KMS-11 (cell line): Measurements from ENCODE around the gene GRSF1.

Experiments used
- H2AFZ ChIP-seq: fragments of 200-600 bp; sonication (generic); 2 replicates; pipeline ENCODE4 v1.6.1; 2016; ENCODE audit warnings: antibody characterized with exemption, mixed run types, low read depth
- H3K27ac ChIP-seq: fragments of 200-600 bp; sonication (generic); 2 replicates; pipeline ENCODE4 v1.6.1; 2016; ENCODE audit warnings: mild to moderate bottlenecking, mixed run types
- H3K27me3 ChIP-seq: fragments of 200-600 bp; sonication (generic); 2 replicates; pipeline ENCODE4 v1.6.1; 2017; ENCODE audit warnings: mild to moderate bottlenecking, low read depth, mixed run types, moderate library complexity; ENCODE audit not compliant: insufficient read depth
- H3K36me3 ChIP-seq: fragments of 200-600 bp; sonication (generic); 2 replicates; pipeline ENCODE4 v1.6.1; 2017; ENCODE audit warnings: mild to moderate bottlenecking, mixed run types; ENCODE audit not compliant: insufficient read depth
- H3K4me1 ChIP-seq: fragments of 200-600 bp; sonication (generic); 2 replicates; pipeline ENCODE4 v1.6.1; 2016; ENCODE audit warnings: mild to moderate bottlenecking, low read depth, mixed run types; ENCODE audit not compliant: poor library complexity, severe bottlenecking
- H3K4me2 ChIP-seq: fragments of 200-600 bp; sonication (generic); 2 replicates; pipeline ENCODE4 v1.7.0; 2016; ENCODE audit warnings: mild to moderate bottlenecking, mixed run types
- H3K4me3 ChIP-seq: fragments of 200-600 bp; sonication (generic); IDR thresholded peaks from 2 replicates; pipeline ENCODE4 v1.6.1; 2017; ENCODE audit warnings: low read depth, low read length, mixed read lengths; ENCODE audit not compliant: insufficient read depth
- H3K79me2 ChIP-seq: fragments of 200-600 bp; sonication (generic); 2 replicates; pipeline ENCODE4 v1.6.1; 2016; ENCODE audit warnings: low read depth, mixed run types; ENCODE audit not compliant: insufficient read depth
- H3K9ac ChIP-seq: fragments of 200-600 bp; sonication (generic); 2 replicates; pipeline ENCODE4 v1.6.1; 2016; ENCODE audit warnings: mild to moderate bottlenecking, mixed run types
- H4K20me1 ChIP-seq: fragments of 200-600 bp; sonication (generic); 2 replicates; pipeline ENCODE4 v1.6.1; 2016; ENCODE audit warnings: mild to moderate bottlenecking, mixed run types; ENCODE audit not compliant: insufficient read depth
- CTCF ChIP-seq: fragments of 200-600 bp; sonication (generic); conservative IDR thresholded peaks from 2 replicates; pipeline ENCODE4 v1.6.1; 2017; ENCODE audit warnings: low read depth, mild to moderate bottlenecking, antibody characterized with exemption, low read length, moderate library complexity, mixed read lengths

The GRSF1 gene

DNA sequence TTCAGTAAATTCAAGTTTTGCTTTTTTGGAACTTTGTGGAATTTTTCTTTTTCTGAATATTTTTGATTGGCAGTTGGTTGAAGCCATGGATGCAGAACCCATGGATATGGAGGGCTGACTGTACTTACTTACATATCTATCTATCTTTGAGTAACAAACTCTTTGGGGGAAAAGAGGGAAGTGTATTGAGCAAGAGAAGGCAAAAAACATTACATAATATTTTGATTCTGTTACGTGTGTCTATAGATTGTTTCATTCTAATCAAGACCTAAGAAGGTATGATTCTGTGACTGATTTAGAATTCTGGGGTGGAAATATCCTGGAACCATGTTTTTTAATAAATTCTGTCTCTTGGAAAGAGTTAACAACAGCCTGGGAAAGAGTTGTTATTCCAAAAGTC, 31.5 kb downstream of the GRSF1 start:
- Histone ChIP-seq H4K20me1 (no peaks in the 10 kb centered on the region), H2AFZ (no peak overlapping the region), H3K4me3 (no peak overlapping the region), H3K27me3 (no peaks in the 10 kb centered on the region), H3K79me2 (no peaks in the 10 kb centered on the region), H3K9ac (no peak overlapping the region), H3K36me3 (no peaks in the 10 kb centered on the region), H3K4me1 (no peaks in the 10 kb centered on the region), H3K4me2 (no peak overlapping the region), H3K27ac (no peak overlapping the region)
- no peak for TF ChIP-seq CTCF

- no peaks in the 10 kb centered on the region for H3K27me3 ChIP-seq
- H3K4me1 ChIP-seq, result no peaks in the 10 kb centered on the region
- H3K79me2 ChIP-seq, result no peaks in the 10 kb centered on the region
- no peak overlapping the region for H3K4me3 ChIP-seq
- no peak overlapping the region for H2AFZ ChIP-seq
- no peak overlapping the region for H3K27ac ChIP-seq
- H3K4me2 ChIP-seq, result no peak overlapping the region
- TF ChIP-seq CTCF, result no peak
- H3K9ac ChIP-seq, result no peak overlapping the region
- no peaks in the 10 kb centered on the region for H3K36me3 ChIP-seq
- no peaks in the 10 kb centered on the region for H4K20me1 ChIP-seq
Measured at GRCh38 chr4:70802928-70803580, 36.6 kb downstream of the GRSF1 start.

DNA sequence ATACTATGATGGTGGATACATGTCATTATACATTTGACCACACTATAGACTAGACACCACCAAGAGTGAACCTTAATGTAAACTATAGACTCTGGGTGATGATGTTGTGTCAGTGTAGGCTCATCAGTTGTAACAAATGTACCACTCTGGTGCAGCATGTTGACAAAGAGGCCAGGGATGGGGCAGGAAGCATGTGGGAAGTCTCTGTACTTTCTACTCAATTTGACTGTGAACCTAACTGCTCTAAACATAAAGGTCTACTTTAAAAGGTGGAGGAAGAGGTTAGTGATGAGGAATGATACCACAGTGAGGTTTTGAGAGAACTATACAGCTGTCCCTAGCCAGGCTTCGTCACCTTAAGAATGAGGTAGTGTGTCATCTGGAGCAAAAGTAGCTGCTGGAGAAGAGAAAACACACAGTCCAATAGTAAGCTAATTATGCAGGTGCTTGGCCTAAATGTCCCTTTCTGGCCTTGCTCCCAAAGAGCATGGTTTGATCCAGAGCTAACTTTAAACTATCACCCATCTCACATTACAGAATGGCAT, 38.4 kb downstream of the GRSF1 start:
- TF ChIP-seq CTCF, result no peak
- Histone ChIP-seq H3K36me3 (no peaks in the 10 kb centered on the region), H4K20me1 (no peaks in the 10 kb centered on the region), H3K4me2 (no peak overlapping the region), H3K27ac (no peak overlapping the region), H3K4me3 (no peak overlapping the region), H3K9ac (no peak overlapping the region), H3K79me2 (no peaks in the 10 kb centered on the region), H3K4me1 (no peaks in the 10 kb centered on the region), H3K27me3 (no peaks in the 10 kb centered on the region), H2AFZ (no peak overlapping the region)

DNA sequence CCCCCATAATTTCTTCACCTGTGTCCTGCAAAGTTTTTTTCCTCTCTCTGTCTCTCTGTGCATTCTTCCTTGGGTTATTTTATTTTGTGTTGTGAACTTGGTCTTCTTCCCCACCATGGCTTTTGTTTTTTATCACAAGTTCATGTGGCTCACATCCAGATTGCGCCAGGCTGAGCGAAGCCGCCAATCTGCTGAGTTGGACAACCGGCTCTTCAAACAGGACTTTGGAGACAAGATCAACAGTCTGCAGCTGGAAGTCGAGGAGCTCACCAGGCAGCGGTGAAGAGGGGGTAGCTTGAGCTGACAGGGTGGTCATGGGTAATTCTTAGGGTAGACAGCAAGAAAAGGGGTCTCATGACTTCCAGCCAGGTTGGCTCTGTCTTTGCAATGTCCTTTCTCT, 46.1 kb downstream of the GRSF1 start:
- Histone ChIP-seq H3K4me3 (no peak overlapping the region), H3K79me2 (no peaks in the 10 kb centered on the region), H3K9ac (no peak overlapping the region), H4K20me1 (no peaks in the 10 kb centered on the region), H2AFZ (no peak overlapping the region), H3K27ac (no peak overlapping the region), H3K4me2 (no peak overlapping the region), H3K27me3 (no peaks in the 10 kb centered on the region), H3K36me3 (no peaks in the 10 kb centered on the region), H3K4me1 (peaks cover 7% of the 10 kb centered on the region)
- no peak for TF ChIP-seq CTCF
